ENCODE data around the gene FAM53B. TPM values are rescaled to one million over a fixed set of nuclear protein-coding genes. Genes with fewer than 3 reads are reported as not detected.

The FAM53B gene
- total RNA-seq, 2 donors from 2014 or later: 17.1 to 21.1 TPM

- intact Hi-C loops (cut with DNase I): no loop called here
- H3K27ac ChIP-seq: peak overlapping the region in 2 of 4 donors; percentile 30 to 41
- no peaks in the 10 kb centered on the region for H3K36me3 ChIP-seq (replicated peaks in 1 of 2; ENCODE audit: insufficient read depth in 1 of 2, low read depth in 2 of 2)
- 72 to 87% methylated on average over 19 of the region's 19 CpGs for WGBS, 2 donors
- peaks cover 21% of the 10 kb centered on the region for H3K4me1 ChIP-seq
- H3K9me3 ChIP-seq: no peaks in the 10 kb centered on the region
- TF ChIP-seq POLR2A (IDR thresholded peaks at IDR 0.05) (no peak), CTCF (IDR thresholded peaks at IDR 0.05) (no peak)
- ATAC-seq: peak; percentile 50
- no peak overlapping the region for H3K4me3 ChIP-seq
- DNase-seq: peak; percentile 46 to 75 (median 66)
- H3K27me3 ChIP-seq: no peaks in the 10 kb centered on the region
Measured at GRCh38 chr10:124646483-124647352, 97.5 kb downstream of the FAM53B start.

- Histone ChIP-seq H3K9me3 (no peaks in the 10 kb centered on the region), H3K4me1 (peaks cover 28% of the 10 kb centered on the region), H3K27ac (peak overlapping the region in 2 of 4 donors; percentile 22 to 41), H3K36me3 (replicated peaks in 1 of 2; ENCODE audit: insufficient read depth in 1 of 2, low read depth in 2 of 2) (no peaks in the 10 kb centered on the region), H3K27me3 (no peaks in the 10 kb centered on the region), H3K4me3 (no peak overlapping the region)
- WGBS, 2 donors: 90 to 93% methylated on average over 10 to 13 of the region's 13 CpGs
- no peak for ATAC-seq
- intact Hi-C loops (cut with DNase I): no loop called here
- DNase-seq: no peak
- TF ChIP-seq POLR2A (IDR thresholded peaks at IDR 0.05) (no peak), CTCF (IDR thresholded peaks at IDR 0.05) (no peak)
Measured at GRCh38 chr10:124645467-124646095, 98.6 kb downstream of the FAM53B start.

- DNase-seq: no peak
- H3K36me3 ChIP-seq (replicated peaks in 1 of 2; ENCODE audit: insufficient read depth in 1 of 2, low read depth in 2 of 2): no peaks in the 10 kb centered on the region
- no peak overlapping the region for H3K4me3 ChIP-seq
- no peaks in the 10 kb centered on the region for H3K9me3 ChIP-seq
- no peak for TF ChIP-seq POLR2A (IDR thresholded peaks at IDR 0.05)
- TF ChIP-seq CTCF (IDR thresholded peaks at IDR 0.05): no peak
- no peak overlapping the region for H3K27ac ChIP-seq
- 94 to 97% methylated on average over 6 to 10 of the region's 10 CpGs for WGBS, 2 donors
- no peaks in the 10 kb centered on the region for H3K27me3 ChIP-seq
- no peak for ATAC-seq
- intact Hi-C loops (cut with DNase I): no loop called here
- peaks cover 28% of the 10 kb centered on the region for H3K4me1 ChIP-seq
Measured at GRCh38 chr10:124644771-124645415, 99.3 kb downstream of the FAM53B start.

- Histone ChIP-seq H3K9me3 (no peaks in the 10 kb centered on the region), H3K27me3 (no peaks in the 10 kb centered on the region), H3K4me1 (peaks cover 25% of the 10 kb centered on the region), H3K4me3 (no peak overlapping the region), H3K27ac (no peak overlapping the region), H3K36me3 (replicated peaks in 1 of 2; ENCODE audit: insufficient read depth in 1 of 2, low read depth in 2 of 2) (no peaks in the 10 kb centered on the region)
- DNase-seq (no peak), ATAC-seq (no peak)
- TF ChIP-seq CTCF (IDR thresholded peaks at IDR 0.05) (no peak), POLR2A (IDR thresholded peaks at IDR 0.05) (no peak)
- 96 to 100% methylated on average over 1 to 4 of the region's 4 CpGs for WGBS, 2 donors
- intact Hi-C loops (cut with DNase I): no loop called here
Measured at GRCh38 chr10:124644236-124644635, 99.9 kb downstream of the FAM53B start.

Measured in body of pancreas (tissue), 4 donors.